ENCODE results near the gene CDH13. TPM values are rescaled to one million over a fixed set of nuclear protein-coding genes. Genes with fewer than 3 reads are reported as not detected.

Gene CDH13
- total RNA-seq, 4 donors from 2014 or later: 12.5 to 35.9 (median 22.1) TPM

GRCh38 chr16:83066881-83067280, 440.1 kb downstream of the CDH13 start:
- no peak for TF ChIP-seq CTCF (IDR thresholded peaks at IDR 0.05)
- DNase-seq (ENCODE audit: low spot score) (no peak), ATAC-seq (ENCODE audit: low FRiP score) (no peak)

- ATAC-seq (ENCODE audit: low FRiP score) (no peak), DNase-seq (ENCODE audit: low spot score) (no peak)
- TF ChIP-seq CTCF (IDR thresholded peaks at IDR 0.05): no peak
These were observed 441.9 kb downstream of the CDH13 start for GRCh38 chr16:83068686-83069085.

- no peak for ATAC-seq (ENCODE audit: low FRiP score)
- TF ChIP-seq CTCF (IDR thresholded peaks at IDR 0.05): no peak
- DNase-seq (ENCODE audit: low spot score): no peak
These were observed 443.8 kb downstream of the CDH13 start for GRCh38 chr16:83070416-83071209.

- DNase-seq (ENCODE audit: low spot score) (no peak), ATAC-seq (ENCODE audit: low FRiP score) (no peak)
- no peak for TF ChIP-seq CTCF (IDR thresholded peaks at IDR 0.05)
These were observed 449.2 kb downstream of the CDH13 start for GRCh38 chr16:83075956-83076355.

GRCh38 chr16:83083361-83083760, 456.6 kb downstream of the CDH13 start:
- TF ChIP-seq CTCF (IDR thresholded peaks at IDR 0.05): no peak
- no peak for DNase-seq (ENCODE audit: low spot score)
- ATAC-seq (ENCODE audit: low FRiP score): no peak

- TF ChIP-seq CTCF (IDR thresholded peaks at IDR 0.05): no peak
- DNase-seq (ENCODE audit: low spot score): no peak
- no peak for ATAC-seq (ENCODE audit: low FRiP score)
These were observed 458.9 kb downstream of the CDH13 start for GRCh38 chr16:83085660-83086059.
